ENCODE results near the gene NFAT5.
"Not testable (repeated sequence)": the region's sequence is repeated elsewhere in the genome, so short reads cannot be mapped to it uniquely, and the experiment has no call there.

Gene NFAT5

GRCh38 chr16:69596801-69597200, 31.0 kb downstream of the NFAT5 start:
- DNase-seq (ENCODE audit: low spot score) = no peak

- DNase-seq (ENCODE audit: low spot score) = no peak
Measured at GRCh38 chr16:69598045-69598444, 32.3 kb downstream of the NFAT5 start.

- no peak for DNase-seq (ENCODE audit: low spot score)
Measured at GRCh38 chr16:69599731-69600130, 34.0 kb downstream of the NFAT5 start.

GRCh38 chr16:69600202-69600601, 34.4 kb downstream of the NFAT5 start:
- no peak for DNase-seq (ENCODE audit: low spot score)

- no peak for DNase-seq (ENCODE audit: low spot score)
Measured at GRCh38 chr16:69601250-69601649, 35.5 kb downstream of the NFAT5 start.

- DNase-seq (ENCODE audit: low spot score) = no peak
Measured at GRCh38 chr16:69606985-69607384, 41.2 kb downstream of the NFAT5 start.

GRCh38 chr16:69607674-69608073, 41.9 kb downstream of the NFAT5 start:
- DNase-seq (ENCODE audit: low spot score) = no peak

- DNase-seq (ENCODE audit: low spot score) = peak; percentile 37
Measured at GRCh38 chr16:69610356-69610755, 44.6 kb downstream of the NFAT5 start.

- no peak for DNase-seq (ENCODE audit: low spot score)
Measured at GRCh38 chr16:69611103-69611640, 45.4 kb downstream of the NFAT5 start.

- no peak for DNase-seq (ENCODE audit: low spot score)
Measured at GRCh38 chr16:69613378-69614154, 47.8 kb downstream of the NFAT5 start.

GRCh38 chr16:69615528-69615927, 49.8 kb downstream of the NFAT5 start:
- DNase-seq (ENCODE audit: low spot score) = no peak

- DNase-seq (ENCODE audit: low spot score) = no peak
Measured at GRCh38 chr16:69616082-69616481, 50.3 kb downstream of the NFAT5 start.

- DNase-seq (ENCODE audit: low spot score) = no peak
Measured at GRCh38 chr16:69618307-69618706, 52.5 kb downstream of the NFAT5 start.

GRCh38 chr16:69618721-69619120, 53.0 kb downstream of the NFAT5 start:
- DNase-seq (ENCODE audit: low spot score) = no peak

GRCh38 chr16:69619514-69619913, 53.7 kb downstream of the NFAT5 start:
- DNase-seq (ENCODE audit: low spot score) = no peak

GRCh38 chr16:69620573-69620972, 54.8 kb downstream of the NFAT5 start:
- DNase-seq (ENCODE audit: low spot score) = no peak

GRCh38 chr16:69621225-69621624, 55.5 kb downstream of the NFAT5 start:
- no peak for DNase-seq (ENCODE audit: low spot score)

GRCh38 chr16:69626256-69626655, 60.5 kb downstream of the NFAT5 start:
- no peak for DNase-seq (ENCODE audit: low spot score)

- DNase-seq (ENCODE audit: low spot score) = no peak
Measured at GRCh38 chr16:69632828-69633227, 67.1 kb downstream of the NFAT5 start.

GRCh38 chr16:69633375-69633774, 67.6 kb downstream of the NFAT5 start:
- DNase-seq (ENCODE audit: low spot score) = no peak

GRCh38 chr16:69636563-69637146, 70.9 kb downstream of the NFAT5 start:
- not testable (repeated sequence) for DNase-seq (ENCODE audit: low spot score)

- not testable (repeated sequence) for DNase-seq (ENCODE audit: low spot score)
Measured at GRCh38 chr16:69637206-69637865, 71.6 kb downstream of the NFAT5 start.

GRCh38 chr16:69643997-69644396, 78.2 kb downstream of the NFAT5 start:
- not testable (repeated sequence) for DNase-seq (ENCODE audit: low spot score)
